Measurements from ENCODE around the gene AZIN2. TPM values are rescaled to one million over a fixed set of nuclear protein-coding genes. Genes with fewer than 3 reads are reported as not detected.

AZIN2 gene
- total RNA-seq, 2 experiments from 2014 or later, result 7.8 to 19.4 TPM

DNA sequence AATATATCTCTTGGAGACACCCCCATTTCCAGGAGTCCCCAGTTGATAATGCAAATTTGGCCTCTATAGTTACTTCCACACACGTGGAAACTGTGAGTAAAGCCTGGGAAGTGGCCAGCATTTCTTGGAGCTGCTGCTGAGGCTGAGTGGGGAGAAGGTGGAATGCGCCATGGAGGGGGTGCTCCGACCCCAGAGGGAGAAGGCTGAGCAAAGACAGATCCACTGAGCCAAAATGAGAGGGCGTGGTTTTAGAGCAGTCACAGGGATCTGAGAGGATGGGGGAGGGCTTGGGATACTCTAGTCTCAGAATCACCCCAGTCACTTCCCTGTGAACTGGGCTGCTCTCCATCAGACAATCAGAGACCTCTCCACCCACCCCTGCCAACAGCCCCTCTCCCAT lies 62.2 kb downstream of the AZIN2 start:
- H3K27ac Mint-ChIP-seq, result no peak overlapping the region
- peaks cover 5% of the 10 kb centered on the region for H3K36me3 Mint-ChIP-seq
- ATAC-seq (no peak), DNase-seq (no peak)
- H3K27me3 Mint-ChIP-seq, result no peaks in the 10 kb centered on the region
- no peak overlapping the region for H3K4me3 Mint-ChIP-seq
- peaks cover 13% of the 10 kb centered on the region for H3K4me1 Mint-ChIP-seq
- CTCF ChIA-PET, result no interaction called here
- no peaks in the 10 kb centered on the region for H3K9me3 Mint-ChIP-seq (ENCODE audit: low read depth)

DNA sequence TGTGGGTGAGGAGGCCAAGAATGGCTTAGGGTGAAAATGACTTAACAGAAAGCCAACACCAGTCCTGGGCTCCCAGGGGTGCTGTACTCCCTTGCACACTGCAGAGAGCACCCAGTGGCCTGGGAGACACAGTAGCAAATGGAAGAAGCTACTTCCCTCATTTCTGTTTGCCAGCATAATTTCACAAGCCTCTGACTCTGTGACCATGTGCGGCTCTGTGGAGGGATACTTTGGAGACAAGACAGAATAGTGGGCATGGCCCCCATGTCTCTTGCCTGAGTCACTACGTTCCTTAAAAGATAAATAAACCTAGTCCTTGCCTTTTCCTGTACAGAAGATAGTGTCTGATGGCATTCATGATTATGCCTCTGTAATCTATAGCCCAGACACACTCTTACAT lies 62.7 kb downstream of the AZIN2 start:
- H3K4me3 Mint-ChIP-seq, result no peak overlapping the region
- DNase-seq, result no peak
- CTCF ChIA-PET, result no interaction called here
- peaks cover 13% of the 10 kb centered on the region for H3K4me1 Mint-ChIP-seq
- no peaks in the 10 kb centered on the region for H3K9me3 Mint-ChIP-seq (ENCODE audit: low read depth)
- H3K36me3 Mint-ChIP-seq, result peaks cover 5% of the 10 kb centered on the region
- no peak overlapping the region for H3K27ac Mint-ChIP-seq
- no peaks in the 10 kb centered on the region for H3K27me3 Mint-ChIP-seq
- ATAC-seq, result no peak

DNA sequence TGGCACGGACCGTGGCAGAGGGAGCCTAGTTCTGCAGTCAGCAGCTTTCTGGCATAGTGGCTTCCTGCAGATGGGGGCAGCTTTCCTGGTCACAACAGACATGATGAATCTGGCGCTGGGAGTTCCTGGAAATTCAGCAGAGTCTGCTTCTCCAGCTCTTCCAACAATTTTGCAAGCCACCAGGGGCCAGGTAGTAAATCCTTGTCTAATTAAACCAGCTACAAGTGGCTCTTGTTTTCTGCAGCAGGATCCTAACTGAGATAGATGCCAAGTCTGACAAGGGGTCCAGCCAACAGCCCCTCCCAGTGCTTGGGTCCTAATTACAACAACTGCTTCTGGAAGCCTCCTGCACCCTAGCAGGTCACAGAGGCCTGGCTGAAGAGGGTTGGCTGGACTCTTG lies 65.0 kb downstream of the AZIN2 start:
- no peak overlapping the region for H3K4me3 Mint-ChIP-seq
- peaks cover 5% of the 10 kb centered on the region for H3K36me3 Mint-ChIP-seq
- H3K27me3 Mint-ChIP-seq, result no peaks in the 10 kb centered on the region
- DNase-seq (no peak), ATAC-seq (no peak)
- H3K9me3 Mint-ChIP-seq (ENCODE audit: low read depth), result no peaks in the 10 kb centered on the region
- peaks cover 3% of the 10 kb centered on the region for H3K4me1 Mint-ChIP-seq
- no peak overlapping the region for H3K27ac Mint-ChIP-seq
- CTCF ChIA-PET, result no interaction called here

DNA sequence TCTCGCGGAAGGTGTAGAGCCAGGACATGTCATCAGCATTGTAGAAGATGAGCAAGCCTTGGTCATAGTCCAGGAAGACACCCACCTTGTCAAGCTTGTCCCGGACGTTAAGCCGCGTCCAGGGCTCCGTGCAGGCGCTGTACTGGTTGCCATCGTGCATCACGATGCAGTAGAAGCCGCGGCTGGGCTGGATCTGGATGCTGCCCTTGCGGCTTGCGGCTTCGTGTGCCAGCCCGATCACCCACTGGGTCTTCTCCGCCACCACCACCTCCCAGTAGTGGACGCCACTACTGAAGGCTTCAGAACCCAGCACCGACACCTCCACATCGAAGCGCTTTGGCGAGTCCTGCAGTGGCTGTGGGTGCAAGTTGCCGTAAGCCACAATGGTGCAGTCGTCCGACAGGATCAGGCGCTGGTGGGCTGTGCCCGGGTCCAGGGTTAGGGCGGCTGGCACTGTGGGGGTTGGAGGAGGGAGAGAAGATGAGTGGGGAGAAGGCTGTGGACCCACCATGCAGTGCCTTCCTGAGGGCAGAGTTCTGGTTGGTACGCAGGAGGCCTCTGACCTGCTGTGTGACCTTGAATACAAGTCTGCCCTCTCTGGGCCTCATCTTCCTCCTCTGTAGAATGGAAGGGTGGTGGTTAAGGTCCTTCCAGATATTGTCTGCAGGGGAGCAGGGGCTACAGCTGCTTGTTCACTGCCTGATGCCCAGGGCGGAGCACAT lies 66.5 kb downstream of the AZIN2 start:
- Mint-ChIP-seq H3K9me3 (ENCODE audit: low read depth) (no peaks in the 10 kb centered on the region), H3K36me3 (peaks cover 5% of the 10 kb centered on the region), H3K27me3 (no peaks in the 10 kb centered on the region), H3K27ac (no peak overlapping the region), H3K4me1 (no peaks in the 10 kb centered on the region), H3K4me3 (no peak overlapping the region)
- ATAC-seq (no peak), DNase-seq (no peak)
- CTCF ChIA-PET, result interaction anchor here (1.0 to 1.1 kb wide), 2 partner anchors 10 to 20 kb away, joined by 3 to 4 read pairs; no protein-coding TSS in a partner anchor

DNA sequence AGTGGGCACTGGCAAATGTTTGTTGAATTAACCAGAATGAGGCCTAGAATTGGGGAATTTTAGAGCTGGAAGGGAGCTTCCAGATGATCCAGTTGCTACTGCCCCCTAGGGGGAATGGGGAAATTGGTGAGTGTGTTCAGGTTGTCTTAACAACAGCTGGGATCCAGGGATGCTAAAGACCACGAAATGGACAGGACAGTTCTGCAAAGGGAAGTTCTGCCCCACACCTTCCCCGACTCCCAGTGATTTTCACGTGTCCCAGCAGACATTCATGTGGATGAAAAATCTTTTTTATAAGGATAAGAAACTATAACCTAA lies 67.0 kb downstream of the AZIN2 start:
- H3K36me3 Mint-ChIP-seq, result peaks cover 5% of the 10 kb centered on the region
- no peak for DNase-seq
- no peak overlapping the region for H3K4me3 Mint-ChIP-seq
- ATAC-seq, result no peak
- no peaks in the 10 kb centered on the region for H3K27me3 Mint-ChIP-seq
- H3K27ac Mint-ChIP-seq, result no peak overlapping the region
- CTCF ChIA-PET, result interaction anchor here (1.0 to 1.1 kb wide), 2 partner anchors 10 to 21 kb away, joined by 3 to 4 read pairs; no protein-coding TSS in a partner anchor
- H3K9me3 Mint-ChIP-seq (ENCODE audit: low read depth), result no peaks in the 10 kb centered on the region
- H3K4me1 Mint-ChIP-seq, result no peaks in the 10 kb centered on the region

DNA sequence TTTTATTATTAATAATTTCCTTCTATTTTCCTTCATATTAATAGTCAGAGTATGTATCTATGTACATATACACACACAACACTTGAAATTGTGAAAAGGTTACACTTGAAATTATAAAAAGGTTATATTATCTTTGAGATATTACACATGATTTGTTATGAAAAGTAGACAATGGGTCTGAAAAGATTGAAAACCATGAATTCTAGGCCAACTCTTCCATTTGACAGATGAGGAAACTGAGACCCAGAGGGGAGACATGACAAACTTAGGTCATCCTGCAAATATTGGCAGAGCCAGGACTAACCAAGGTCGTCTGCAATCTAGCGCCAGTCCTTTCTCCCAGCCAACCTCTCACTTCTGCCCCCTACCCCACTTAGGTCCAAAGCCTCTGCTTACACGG lies 67.7 kb downstream of the AZIN2 start:
- Mint-ChIP-seq H3K27ac (no peak overlapping the region), H3K4me3 (no peak overlapping the region), H3K4me1 (no peaks in the 10 kb centered on the region), H3K36me3 (peaks cover 5% of the 10 kb centered on the region), H3K27me3 (no peaks in the 10 kb centered on the region), H3K9me3 (ENCODE audit: low read depth) (no peaks in the 10 kb centered on the region)
- CTCF ChIA-PET, result no interaction called here
- no peak for ATAC-seq
- no peak for DNase-seq

DNA sequence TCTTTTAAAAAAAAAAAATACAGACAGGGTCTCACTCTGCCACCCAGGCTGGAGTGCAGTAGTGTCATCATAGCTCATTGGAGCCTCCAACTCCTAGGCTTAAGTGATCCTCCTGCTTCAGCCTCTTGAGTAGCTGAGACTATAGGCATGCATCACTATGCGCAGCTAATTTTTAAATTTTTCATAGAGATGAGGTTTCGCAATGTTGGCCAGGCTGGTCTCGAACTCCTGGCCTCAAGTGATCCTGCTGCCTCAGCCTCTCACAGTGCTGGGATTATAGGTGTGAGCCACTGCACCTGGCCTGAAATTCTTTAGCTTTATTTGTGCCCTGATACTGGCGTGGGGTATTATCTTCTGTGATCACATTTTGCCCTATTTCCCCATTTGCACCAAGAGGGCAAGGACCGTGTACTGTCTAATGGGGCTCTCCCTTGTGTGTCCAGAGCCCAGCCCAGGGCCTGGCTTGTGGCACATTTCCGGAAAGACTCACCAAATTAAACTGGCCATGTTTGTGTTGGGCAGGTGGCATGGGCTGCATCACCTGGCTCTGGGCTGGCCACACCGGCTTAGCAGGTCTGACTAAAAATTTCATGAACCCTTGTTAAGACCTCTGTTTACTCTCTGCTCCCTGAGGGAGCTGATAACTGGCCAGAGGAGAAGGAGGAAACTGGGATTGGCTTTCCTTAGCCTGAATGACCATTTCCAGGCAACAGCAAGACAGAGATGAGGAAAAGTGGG lies 68.7 kb downstream of the AZIN2 start:
- no peak for DNase-seq
- H3K9me3 Mint-ChIP-seq (ENCODE audit: low read depth), result no peaks in the 10 kb centered on the region
- CTCF ChIA-PET, result interaction anchor here (1.1 kb wide), 1 partner anchor 22 kb away, joined by 3 read pairs; no protein-coding TSS in a partner anchor
- no peak overlapping the region for H3K4me3 Mint-ChIP-seq
- ATAC-seq, result no peak
- peaks cover 7% of the 10 kb centered on the region for H3K36me3 Mint-ChIP-seq
- no peaks in the 10 kb centered on the region for H3K27me3 Mint-ChIP-seq
- no peaks in the 10 kb centered on the region for H3K4me1 Mint-ChIP-seq
- no peak overlapping the region for H3K27ac Mint-ChIP-seq

DNA sequence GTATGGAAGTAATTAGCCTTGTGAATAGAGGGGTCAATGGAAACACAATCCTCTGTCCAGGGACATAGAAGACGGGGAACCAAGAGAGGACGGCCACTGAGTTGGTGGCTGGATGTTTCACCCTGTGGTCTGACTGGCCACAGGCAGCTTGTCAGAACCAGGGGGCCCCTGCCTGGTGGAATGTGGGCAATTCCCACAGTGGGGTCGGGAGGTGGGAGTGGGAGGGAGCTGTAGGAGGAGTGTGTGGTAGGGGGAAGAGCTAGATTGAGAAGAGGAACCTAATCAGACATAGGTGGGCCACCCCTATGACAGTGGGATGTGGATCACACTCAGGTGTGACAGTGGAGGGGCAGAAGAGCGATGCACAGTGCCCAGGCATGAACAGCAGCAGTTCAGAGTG lies 69.6 kb downstream of the AZIN2 start:
- Mint-ChIP-seq H3K27ac (no peak overlapping the region), H3K36me3 (peaks cover 7% of the 10 kb centered on the region), H3K4me1 (no peaks in the 10 kb centered on the region), H3K4me3 (no peak overlapping the region), H3K9me3 (ENCODE audit: low read depth) (no peaks in the 10 kb centered on the region), H3K27me3 (no peaks in the 10 kb centered on the region)
- CTCF ChIA-PET, result interaction anchor here (1.1 kb wide), 1 partner anchor 23 kb away, joined by 3 read pairs; no protein-coding TSS in a partner anchor
- DNase-seq, result no peak
- no peak for ATAC-seq

DNA sequence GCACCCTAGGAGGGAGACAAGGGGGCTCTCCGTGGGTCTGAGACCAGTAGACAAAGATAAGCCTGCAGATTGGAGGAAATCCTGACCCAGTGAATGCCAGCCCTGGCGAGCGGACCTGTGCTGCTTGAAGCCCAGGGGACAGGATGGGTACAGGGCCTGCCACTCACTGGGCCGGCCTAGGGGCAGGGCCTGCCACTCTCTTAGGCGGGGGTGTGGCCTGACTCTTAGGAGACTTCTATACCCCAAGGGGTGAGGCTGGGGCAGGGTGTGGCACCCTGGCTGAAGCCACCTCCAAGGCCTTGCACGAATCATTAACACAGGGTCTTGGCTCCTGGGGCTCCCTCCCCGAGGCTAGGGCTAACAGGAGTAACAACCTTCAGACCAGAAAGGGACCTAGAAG lies 70.2 kb downstream of the AZIN2 start:
- peaks cover 7% of the 10 kb centered on the region for H3K36me3 Mint-ChIP-seq
- no peaks in the 10 kb centered on the region for H3K4me1 Mint-ChIP-seq
- CTCF ChIA-PET, result no interaction called here
- H3K9me3 Mint-ChIP-seq (ENCODE audit: low read depth), result no peaks in the 10 kb centered on the region
- H3K4me3 Mint-ChIP-seq, result no peak overlapping the region
- H3K27me3 Mint-ChIP-seq, result no peaks in the 10 kb centered on the region
- ATAC-seq (no peak), DNase-seq (no peak)
- no peak overlapping the region for H3K27ac Mint-ChIP-seq

DNA sequence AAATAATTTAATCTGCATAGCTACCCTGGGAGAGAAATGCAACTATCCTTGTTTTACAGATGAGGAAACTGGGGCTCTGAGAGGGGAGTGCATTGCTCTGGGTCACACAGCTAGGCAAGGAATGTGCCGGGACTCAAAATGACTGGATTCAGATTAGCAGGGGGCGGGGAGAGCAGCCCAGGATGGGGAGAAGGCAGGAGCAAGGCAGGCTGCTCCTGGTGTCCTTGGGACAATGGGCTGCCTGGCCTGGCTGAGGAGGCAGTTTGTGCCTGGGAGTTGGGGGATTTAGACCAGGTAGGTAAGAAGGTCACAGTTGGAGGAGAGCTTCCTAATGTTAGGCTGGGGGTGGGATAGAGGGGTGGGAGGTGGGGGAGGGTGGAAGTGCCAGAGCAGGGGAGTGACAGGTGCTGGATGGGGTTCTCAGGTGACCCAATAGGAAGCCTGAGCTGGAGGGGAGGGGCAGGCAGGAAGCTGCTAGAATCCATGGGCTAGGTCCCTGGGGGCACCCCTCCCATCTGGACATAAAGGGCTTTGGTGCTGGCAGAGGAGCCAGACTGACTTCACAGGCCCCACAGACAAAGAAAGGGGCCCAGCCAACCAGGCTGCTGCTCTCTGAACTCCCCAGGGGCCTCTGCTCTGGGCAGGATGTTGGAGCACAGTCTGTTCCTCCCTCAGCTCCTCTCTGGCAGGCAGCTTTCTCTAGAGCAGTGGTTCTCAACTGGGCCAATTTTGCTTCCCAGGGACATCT lies 71.9 kb downstream of the AZIN2 start:
- Mint-ChIP-seq H3K9me3 (ENCODE audit: low read depth) (no peaks in the 10 kb centered on the region), H3K27ac (peak overlapping the region; percentile 2), H3K27me3 (no peaks in the 10 kb centered on the region), H3K4me3 (no peak overlapping the region), H3K36me3 (peaks cover 2% of the 10 kb centered on the region), H3K4me1 (no peaks in the 10 kb centered on the region)
- DNase-seq (no peak), ATAC-seq (peak; percentile 16)
- CTCF ChIA-PET, result interaction anchor here (1.2 kb wide), 1 partner anchor 17 kb away, joined by 3 read pairs; no protein-coding TSS in a partner anchor

DNA sequence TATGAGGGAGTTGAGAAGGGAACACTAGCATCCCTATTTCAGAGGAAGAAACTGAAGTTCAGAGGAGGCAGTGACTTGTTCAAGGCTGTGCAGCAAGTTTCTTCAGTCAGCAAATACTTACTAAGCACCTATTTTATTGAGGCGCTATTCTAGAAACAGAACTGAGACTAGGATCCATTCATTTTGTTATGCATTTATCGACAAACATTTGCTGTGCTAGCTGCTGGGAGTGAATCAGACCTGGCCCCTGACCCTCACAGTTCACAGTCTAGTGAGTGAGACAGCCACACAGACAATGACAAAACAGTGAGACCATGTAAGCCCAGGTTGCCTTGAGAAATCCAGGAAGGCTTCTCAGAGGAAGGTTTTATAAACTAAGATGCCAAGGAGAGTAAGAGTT lies 72.7 kb downstream of the AZIN2 start:
- H3K27ac Mint-ChIP-seq, result no peak overlapping the region
- no peak for ATAC-seq

DNA sequence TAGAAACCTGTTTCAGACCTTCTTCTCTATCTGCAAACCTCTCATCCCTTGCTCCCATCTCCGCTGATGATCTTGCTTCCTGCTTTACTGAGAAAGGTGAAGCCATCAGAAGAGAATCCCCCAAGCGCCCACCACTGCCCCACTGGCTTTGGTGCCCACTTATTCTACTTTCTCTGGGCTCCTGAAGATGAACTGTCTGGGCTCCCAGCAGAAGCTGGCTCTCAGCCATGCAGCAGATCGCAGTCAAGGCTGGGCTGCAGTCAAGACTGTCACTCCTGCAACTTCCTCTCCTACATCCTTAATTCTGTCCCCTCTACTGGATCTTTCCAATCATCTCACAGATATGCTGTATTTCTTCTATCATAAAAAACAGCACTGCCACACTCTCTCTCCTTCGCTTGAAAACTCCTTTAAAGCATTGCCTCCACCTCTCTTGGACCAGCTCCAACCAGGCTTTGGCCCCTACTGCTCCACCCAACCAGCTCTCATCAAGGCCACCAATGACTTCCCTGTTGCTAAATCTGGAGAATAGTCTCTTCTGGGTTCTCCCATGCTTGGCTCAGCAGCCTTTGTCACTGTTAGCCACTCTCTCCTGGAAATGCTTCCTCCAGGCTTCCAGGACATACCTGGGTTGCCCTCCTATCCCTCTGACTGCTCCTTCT lies 75.1 kb downstream of the AZIN2 start:
- peaks cover 2% of the 10 kb centered on the region for H3K36me3 Mint-ChIP-seq
- no peaks in the 10 kb centered on the region for H3K27me3 Mint-ChIP-seq
- no peak overlapping the region for H3K27ac Mint-ChIP-seq
- CTCF ChIA-PET, result no interaction called here
- H3K9me3 Mint-ChIP-seq (ENCODE audit: low read depth), result no peaks in the 10 kb centered on the region
- H3K4me3 Mint-ChIP-seq, result no peak overlapping the region
- ATAC-seq (no peak), DNase-seq (no peak)
- peaks cover 2% of the 10 kb centered on the region for H3K4me1 Mint-ChIP-seq

More for the DNA sequence above, 72.7 kb downstream of the AZIN2 start:
- CTCF ChIA-PET, result interaction anchor here (1.2 kb wide), 1 partner anchor 18 kb away, joined by 3 read pairs; no protein-coding TSS in a partner anchor
- Mint-ChIP-seq H3K36me3 (peaks cover 2% of the 10 kb centered on the region), H3K4me1 (peaks cover 2% of the 10 kb centered on the region), H3K4me3 (no peak overlapping the region), H3K9me3 (ENCODE audit: low read depth) (no peaks in the 10 kb centered on the region), H3K27me3 (no peaks in the 10 kb centered on the region)
- DNase-seq, result no peak

DNA sequence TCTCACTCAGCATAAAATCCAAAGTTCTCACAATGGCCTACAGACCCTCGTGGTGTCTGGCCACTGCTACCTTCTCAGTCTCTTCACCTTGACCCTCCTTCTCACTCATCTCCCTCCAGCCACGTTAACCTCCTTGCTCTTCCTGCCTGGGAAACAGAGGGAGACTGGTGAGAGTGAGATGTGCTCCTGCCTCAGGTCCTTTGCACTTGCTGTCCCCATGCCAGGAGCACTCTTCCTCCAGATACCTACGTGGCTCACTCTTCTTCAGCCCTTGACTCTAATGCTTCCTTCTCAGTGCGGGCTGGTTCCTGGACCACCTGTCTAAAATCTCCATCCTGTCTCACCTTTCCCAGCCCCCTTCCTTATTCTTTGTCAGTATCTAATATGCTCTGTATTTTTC lies 76.2 kb downstream of the AZIN2 start:
- ATAC-seq, result no peak
- H3K9me3 Mint-ChIP-seq (ENCODE audit: low read depth), result no peaks in the 10 kb centered on the region

More for the DNA sequence above, 76.2 kb downstream of the AZIN2 start:
- CTCF ChIA-PET, result no interaction called here
- DNase-seq, result no peak
- H3K27me3 Mint-ChIP-seq, result no peaks in the 10 kb centered on the region
- H3K27ac Mint-ChIP-seq, result no peak overlapping the region
- H3K4me1 Mint-ChIP-seq, result peaks cover 2% of the 10 kb centered on the region
- H3K36me3 Mint-ChIP-seq, result peaks cover 2% of the 10 kb centered on the region
- H3K4me3 Mint-ChIP-seq, result no peak overlapping the region
